HG03064 (cell line): Measurements from ENCODE around the gene SGPL1.

Experiments
- ATAC-seq: cut with Tn5 transposase; IDR thresholded peaks from one replicate; pipeline ENCODE4 v1.9.1; 2021; ENCODE audit warnings: low read depth; ENCODE audit not compliant: unreplicated experiment

The SGPL1 gene

DNA sequence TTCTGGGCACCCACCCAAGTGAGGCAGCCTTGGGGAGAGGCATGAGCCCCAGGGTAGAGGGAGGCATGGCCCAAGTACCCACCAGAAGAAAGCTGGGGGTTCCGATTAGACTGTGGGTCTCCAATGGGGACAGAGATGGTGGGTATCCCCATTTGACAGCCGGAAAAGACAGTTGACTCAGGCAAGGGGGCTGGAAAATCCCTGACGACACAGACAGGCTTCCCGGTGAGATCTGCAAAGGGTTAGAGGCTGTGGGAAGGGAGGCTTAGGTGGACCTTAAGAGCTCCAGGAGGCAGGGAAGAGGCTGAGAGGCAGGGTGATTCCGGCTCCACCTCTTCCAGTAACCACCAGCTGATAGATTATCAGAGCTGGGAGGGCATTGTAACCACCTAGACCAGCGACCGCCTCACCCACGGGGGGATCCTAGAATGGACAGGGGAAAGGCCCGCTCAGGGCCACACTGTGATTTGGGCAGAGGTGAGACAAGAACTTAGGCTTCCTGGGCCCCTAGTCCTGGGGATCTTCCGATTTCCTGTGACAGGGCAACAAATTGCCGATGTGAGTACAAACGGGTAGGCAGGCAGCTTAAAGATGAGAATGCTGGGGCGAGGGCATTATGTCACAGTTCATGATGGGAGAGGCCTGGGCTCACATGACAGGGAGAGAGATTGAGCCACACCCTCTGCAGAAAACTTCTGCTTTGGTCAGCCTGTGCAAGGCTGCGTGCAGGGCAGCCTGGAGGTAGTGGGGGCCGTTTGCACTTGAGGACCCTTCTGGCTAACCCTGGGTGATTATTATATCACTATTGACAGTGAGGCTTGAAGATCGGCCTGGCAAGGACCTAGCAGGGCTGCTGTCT is 36.0 kb upstream of the SGPL1 start:
- no peak for ATAC-seq

DNA sequence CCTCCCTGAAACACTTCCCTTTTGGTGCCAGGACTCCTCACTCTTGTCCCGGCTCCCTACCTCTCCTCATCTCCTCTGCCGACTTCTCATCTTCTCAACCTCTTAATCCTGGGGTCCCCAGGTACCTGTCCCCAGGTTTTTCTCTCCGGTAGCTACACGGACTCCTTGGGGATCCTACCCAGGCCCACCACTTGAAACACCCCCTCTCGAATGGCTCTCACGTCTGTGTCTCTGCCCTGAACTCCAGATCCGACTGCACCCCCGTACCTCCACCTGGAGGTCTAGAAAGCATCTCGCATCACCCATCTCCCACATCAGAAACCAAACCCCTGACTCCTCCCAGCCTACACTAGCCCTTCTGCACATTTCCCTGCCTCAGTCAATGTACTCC is 35.4 kb upstream of the SGPL1 start:
- ATAC-seq, result no peak

DNA sequence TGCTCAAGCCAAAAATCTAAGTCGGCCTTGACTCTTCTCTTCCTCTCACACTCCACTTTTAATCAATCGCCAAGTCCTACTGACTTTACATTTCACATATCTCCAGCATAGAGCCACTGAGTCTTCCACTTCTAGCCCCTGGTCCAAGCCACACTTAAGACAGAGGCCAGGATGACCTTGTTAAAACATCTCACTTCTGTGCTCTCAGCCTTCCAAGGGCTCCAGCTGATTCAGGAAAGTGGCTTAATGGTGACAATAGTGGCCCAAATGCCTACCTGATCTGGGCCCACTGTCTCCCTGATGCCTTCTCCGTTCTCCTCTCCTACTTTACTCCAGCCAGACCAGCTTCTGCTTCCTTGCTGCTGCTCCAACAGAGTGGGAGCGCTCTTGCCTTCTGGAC is 35.0 kb upstream of the SGPL1 start:
- ATAC-seq, result no peak

DNA sequence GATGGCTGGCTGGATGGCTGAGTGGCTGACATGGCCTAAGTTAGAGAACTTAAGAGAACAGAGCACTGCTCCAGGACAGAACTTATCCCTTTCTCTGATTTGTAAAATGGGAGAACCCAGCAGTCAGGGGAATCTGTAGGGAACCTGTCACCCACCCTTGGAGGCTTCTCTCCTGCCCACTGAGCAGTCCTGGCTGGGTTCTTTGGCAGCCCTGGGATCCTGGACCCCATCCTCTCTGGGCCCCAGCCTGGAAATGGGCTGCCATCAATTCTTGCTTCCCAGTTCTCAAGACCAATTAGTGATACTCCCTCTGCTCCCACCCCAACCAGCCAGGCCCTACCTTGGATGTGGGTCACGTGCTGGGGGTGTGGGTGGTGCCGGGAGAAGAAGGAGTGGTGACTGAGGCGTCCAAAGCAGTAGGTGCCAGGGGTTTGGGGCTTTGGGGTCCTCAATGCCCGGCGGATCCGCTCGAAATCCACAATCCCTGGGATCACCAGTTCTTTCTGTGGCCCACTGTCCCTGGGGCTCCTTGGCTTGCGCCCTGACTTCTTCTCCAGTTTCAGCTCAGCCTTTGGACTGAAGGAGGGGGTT is 34.2 kb upstream of the SGPL1 start:
- ATAC-seq, result no peak

DNA sequence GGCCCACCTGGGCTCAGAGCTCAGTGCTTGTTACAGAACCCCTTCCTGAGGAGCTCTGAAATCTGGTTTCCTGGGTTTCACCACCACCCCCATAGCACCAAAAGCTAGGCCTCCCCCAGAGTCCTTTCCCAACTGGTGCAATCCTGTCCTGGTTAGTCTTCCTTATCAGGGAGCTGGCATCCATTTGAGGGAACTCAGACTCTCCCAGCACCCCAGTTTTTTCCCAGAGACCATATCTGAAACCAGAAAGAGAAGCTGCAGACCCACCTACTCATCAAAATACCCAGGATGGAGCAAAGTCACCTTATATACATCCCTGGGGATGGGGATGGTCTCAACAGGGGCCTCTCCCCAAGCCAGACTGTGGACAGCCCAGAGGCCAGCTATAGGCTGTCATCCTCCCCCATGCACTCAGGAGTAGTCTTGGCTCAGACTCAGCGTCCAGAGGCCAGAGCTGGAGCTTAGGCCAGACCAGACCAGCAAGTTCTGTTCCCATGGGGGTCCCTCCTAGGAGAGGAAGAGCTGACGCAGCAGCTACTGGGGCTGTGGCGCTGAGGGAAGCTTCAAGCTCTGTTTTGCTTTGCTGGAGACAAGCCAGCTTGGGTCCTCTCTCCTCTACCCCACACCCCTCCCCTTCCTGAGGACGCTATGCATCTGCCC is 33.5 kb upstream of the SGPL1 start:
- ATAC-seq, result no peak

DNA sequence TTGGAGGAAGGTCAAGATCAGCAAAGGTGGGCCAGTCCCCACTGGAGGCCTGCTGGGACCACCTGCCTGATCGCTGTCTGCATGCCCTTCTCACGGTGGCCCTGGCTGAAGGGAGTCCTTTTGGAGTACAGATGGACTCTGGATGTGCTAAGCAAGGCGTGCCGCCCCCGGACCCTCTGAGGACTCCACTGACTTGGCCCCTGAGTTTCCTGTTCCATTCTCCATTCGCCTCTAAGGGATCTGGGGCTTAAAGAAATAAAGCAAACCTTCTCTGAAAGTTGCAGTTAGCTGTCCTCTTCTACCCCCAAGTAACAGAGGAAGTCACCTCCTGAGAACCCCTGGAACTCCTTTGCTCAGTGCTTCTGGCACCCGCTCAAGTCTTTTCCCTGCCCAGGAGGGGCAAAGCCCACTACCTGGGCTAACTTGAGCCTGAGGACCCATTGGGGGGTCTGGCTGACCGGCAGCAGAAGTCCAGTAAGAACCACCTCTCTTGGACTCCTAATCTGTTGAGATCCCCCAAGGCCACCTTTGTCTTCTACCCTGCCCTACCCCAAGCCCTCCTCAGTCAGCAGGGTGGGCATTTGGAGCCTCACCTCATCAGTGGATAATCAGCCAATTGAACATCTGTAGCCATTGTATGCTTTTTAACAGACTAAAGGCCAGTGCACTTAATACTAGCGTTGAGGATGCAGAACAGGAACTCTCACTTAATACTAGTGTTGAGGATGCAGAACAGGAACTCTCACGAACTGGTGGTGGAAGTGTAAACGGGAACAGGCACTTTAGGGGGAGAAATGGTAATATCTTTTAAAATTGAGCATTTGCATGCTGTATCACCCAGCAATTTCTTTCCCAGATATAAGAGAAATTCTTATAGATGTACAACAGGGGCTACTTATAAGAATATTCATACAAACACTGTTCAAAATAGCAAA is 32.7 kb upstream of the SGPL1 start:
- no peak for ATAC-seq

DNA sequence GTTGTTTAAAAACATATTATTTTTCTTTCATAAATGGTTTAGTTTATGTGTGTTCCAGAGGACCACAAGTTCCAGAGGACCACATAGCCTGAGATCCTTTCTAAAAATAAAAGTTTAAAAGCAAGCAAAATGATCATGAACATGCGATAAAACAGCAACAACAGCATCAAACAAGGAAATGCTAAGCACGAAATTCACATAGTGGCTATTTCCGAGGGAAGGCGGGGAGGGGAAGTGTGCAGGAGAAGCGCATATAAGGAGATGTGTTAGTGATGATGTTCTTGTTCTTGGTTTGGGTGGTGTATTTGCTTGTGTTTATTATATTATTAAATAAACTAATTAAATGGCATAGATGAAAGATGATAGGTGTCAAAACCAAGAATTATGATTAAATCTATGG is 31.7 kb upstream of the SGPL1 start:
- no peak for ATAC-seq

DNA sequence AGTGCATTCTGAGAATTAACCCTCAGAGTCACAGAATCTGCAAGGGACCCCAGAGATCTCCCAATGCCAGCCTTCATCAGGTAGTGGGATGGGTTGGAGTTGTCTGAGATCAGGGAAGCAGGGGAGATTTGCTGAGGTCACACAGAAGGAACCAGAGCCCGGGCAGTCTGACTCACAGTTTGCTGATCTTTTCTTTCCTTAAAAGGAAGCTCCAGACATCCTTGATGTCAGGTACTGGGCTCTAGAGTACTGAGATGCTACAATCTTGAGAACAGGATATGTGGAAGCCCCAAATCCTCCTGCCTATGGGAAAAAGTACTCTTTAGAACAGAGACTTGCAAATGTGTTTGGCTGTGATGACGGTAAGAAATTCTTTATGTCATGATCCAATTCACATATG is 31.3 kb upstream of the SGPL1 start:
- no peak for ATAC-seq

DNA sequence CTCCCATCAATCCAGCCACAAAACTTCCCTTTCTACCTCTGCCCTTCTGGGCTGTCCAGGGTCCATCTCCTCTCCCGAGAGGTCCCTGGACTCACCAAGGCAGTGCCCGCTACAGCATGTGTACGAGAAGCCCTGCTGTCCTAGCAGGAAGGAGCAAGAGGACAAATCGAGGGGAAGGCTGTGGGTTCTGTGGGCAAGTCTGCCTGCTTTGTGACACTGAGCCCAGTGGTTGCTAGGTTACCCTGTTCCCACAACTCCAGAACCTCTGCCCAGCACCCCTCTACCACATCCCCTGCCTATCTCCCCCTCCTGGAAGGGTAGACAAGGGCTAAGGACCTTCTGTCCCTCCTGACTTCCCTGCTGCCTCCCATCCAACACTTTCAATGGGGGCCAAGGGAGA is 30.6 kb upstream of the SGPL1 start, which contains the start of gene TBATA:
Gene TBATA, minus strand, starts transcription at position 188 of the 400 bp plus-strand sequence. CDS start 1,998 bp downstream, outside the sequence.
- no peak for ATAC-seq

DNA sequence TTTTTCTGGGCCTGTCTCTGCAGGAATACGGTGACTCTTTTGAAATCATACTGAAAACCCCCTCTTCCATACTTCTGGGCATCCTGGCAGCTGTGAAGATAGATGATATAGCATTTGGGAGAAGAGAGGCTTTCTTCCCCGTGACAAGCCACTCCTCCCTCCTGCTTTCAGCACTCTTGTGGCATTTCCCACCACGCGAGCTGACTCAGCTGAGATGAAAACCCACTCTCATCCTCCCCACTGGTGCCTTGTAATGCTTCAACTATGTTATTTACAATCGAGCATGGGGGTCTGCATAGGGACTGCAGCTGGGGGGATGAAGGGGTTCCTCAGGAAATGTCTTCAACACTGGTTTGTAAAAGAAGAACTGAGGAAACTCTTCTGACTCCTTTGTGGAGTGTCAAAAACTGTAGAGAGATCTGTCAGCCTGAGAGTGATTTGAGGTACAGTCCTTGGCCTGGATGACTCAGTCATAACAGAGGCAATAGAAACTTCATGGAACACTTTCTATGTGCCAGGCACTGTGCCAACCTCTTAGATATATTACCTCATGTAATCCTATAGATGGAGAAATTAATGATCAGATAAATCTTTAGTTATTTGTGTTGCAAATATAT is 28.8 kb upstream of the SGPL1 start:
- no peak for ATAC-seq

DNA sequence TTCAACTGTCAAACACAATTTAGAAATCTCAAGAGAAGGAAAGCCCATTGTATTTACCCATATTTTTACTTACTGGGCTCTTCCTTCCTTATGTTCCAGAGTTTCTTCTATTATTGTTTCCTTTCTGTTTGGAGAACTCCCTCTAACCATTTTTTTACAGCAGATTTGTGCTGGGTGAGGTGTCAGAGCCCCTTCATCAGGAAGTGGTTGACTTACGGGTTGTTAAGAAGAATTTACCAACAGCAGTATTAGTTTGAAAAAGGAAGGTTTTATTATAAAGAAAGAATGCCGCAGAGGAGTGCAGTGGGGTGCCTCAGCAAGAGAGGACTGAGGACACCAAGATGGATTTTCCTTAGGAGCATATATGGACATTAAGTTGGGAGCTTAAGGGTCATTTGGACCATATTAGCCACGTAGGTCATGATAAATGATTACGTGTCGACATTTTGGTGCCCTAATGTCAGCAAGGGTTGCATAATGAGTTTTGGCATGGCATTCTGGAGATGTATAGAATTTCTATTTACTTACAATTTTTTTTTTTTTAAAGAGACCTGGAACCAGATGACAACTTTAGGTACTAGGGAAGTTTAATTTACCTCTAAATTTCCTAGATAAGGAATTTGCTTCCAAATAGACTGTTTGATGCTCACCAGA is 24.2 kb upstream of the SGPL1 start:
- no peak for ATAC-seq

DNA sequence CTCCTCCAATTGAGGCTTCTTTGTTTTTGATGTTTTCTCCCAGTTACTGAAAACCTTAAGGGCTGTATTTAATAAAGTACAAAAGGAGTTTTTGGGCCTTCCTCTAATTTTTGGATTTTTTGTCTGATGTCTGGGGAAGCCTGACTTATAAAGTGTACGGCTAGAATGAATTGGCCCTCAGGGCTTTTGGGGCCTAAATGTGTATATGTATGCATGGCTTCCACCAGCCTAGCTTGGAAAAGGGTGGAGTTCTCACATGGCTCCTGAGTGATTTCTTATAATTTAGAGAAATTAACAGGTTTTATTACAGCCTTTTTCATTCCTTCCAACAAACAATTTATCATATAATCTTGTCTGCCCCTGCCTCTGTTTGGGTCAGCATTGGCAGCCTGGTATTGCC is 20.1 kb upstream of the SGPL1 start:
- no peak for ATAC-seq

DNA sequence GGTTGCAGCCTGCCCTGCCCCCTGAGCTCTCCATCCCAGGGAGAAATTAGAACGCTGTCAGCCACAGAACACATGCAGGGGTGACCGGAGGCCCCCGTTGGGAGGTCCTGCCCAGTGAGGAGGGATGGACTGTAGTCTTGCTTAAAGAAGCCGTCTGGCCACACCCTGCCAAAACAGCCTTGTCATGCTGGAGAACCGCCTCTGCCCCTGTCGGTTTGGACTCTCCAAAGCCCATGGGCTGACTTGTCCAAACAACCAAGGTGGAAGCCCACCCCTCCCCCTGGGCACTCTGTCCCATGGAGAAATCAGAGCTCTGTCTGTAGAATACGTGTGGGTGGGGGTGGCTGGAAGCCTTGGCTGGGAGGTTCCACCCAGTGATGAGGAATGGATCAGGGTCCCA is 17.9 kb upstream of the SGPL1 start:
- no peak for ATAC-seq

DNA sequence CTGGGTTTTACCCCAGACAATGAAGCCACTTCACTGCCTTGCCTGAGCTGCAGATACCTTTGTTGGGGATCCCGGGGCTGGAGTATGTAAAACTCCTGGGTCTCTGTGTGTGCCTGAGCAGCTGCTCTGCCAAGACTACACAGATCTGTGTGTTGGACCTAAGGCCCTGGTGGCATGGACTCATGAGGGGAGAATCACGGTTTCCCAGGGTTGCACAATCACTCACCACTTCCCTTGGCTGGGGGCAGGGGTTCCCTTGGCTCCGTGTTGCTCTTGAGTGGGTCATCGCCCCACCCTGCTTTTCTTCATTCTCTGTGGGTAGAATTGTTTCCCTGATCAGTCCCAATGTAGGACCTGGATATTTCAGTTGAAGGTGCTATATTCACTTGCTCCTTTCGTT is 16.6 kb upstream of the SGPL1 start:
- no peak for ATAC-seq

DNA sequence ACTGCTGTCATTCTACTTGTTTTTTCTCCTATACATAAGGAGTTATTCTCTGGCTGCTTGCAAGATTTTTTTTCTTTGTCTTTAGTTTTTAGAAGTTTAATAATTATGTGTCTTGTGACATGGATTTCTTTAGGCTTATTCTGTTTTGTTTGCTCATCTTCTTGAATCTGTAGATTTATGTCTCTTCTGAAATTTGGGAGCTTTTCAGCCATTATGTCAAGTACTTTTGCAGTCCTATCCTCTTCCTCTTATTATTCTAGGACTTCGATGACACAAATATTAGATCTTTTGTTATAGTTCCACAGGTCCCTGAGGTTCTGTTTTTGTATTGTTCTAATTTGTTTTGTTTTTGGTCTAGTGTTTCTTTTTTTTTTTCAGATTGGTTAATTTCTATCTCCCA is 13.9 kb upstream of the SGPL1 start:
- ATAC-seq, result no peak

DNA sequence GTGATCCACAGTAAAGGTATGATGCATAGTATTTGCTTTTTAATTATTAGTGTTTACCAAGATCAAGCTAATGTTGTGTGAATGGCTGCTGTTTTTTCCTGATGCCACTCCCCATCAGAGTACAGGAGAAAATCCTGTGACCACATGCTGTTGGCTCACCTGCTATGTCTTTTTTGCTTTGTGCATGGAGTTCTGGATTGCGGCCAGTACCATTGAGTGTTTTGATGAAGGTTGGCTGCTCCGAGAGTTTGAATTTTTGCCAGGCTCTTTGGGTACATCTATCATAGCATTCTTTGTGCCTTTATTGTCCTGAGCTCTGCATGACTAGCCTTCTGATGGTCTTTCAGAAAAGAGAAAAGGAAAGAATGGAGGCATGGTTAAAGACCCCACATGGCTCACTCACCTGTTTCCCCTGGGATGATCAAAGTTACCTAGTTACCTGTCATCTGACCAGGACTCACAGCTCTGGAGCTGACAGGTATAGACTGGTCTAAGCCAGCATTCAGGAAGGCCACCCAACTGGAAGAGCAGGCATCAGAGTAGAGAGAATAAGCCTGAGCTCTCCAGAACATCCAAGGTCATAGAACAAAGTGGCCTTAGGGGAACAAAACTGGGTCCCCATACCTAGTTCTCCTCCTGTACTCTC is 11.8 kb upstream of the SGPL1 start:
- no peak for ATAC-seq

DNA sequence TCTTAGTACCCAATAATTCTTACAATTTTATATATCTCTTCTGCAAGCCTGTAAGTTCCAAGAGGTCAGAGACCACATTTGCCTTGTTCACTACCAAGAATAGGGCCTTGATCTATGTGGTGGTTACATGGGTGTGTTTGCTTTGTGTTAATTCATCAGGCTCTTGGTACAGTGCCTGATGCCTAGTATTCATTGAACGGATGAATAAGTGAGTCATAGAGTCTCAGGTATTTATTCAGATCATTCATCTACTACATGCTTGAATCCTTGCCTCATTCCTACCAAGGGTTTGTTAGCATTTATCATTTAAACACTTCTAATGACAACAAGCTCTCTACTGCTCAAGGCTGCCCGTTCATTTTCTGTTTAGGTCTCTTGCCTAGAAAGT is 11.3 kb upstream of the SGPL1 start:
- ATAC-seq, result no peak

DNA sequence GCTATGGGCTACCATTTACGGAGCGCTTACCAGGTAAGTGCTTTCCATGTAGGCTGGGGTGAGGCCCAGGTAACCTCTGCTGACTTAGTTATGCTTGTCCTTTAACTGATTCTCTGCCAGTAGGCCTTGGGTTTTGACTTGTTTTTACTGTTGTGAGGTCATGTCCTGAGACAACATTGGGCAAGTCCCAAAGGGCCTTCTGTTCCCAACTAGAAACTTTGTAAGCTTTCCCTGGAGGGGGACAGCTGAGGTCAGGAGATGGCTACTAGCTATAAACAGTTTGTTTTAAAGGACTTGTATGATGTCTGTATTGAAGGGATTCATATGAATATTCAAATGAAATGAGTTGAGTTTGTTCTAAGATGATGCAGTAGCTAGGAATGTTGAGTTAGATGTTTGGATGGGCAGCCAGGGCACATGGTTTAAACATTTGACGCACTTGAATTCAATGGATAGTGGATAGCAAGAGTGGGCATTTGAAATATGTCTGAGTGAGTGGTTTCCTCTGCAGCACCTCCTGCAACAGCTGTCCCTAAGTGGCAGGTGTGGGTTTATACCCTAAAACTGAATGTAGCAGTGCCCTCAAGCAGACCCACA is 10.0 kb upstream of the SGPL1 start:
- ATAC-seq, result no peak

DNA sequence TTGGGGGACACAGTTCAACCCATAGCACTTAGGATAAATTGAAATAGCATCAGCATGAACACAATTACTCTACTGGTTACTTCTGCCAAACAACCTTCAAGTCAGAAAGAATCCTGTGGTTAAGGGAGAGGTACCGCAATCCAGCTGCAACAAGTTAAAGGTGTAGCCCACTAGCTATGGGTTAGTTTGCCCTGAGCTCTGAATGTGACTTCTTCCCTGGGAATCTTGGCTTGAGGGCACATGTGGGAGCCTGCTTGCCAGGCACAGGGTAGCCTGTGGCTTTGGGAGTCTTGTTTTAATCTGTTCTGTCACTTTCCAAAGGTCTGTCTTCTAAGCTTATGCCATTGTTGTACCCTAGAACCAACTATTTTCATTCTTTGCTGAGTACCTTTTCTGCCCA is 8.9 kb upstream of the SGPL1 start:
- ATAC-seq, result no peak
